CD4-positive, CD25-positive, alpha-beta regulatory T cell (primary cell): Measurements from ENCODE around the gene SH3RF1. TPM values are rescaled to one million over a fixed set of nuclear protein-coding genes. Genes with fewer than 3 reads are reported as not detected.
A peak's percentile ranks its signal among the peaks of the same experiment; 100 is the strongest.
"Not testable (repeated sequence)": the region's sequence is repeated elsewhere in the genome, so short reads cannot be mapped to it uniquely, and the experiment has no call there.

Source experiments
- ATAC-seq, 2 donors: fragments of 150-1000 bp; cut with Tn5 transposase; one replicate each; pipeline ENCODE4 v1.10.0; 2021; ENCODE audit warnings: low read depth in 2 of 2, moderate number of reproducible peaks in 2 of 2, moderate library complexity in 1 of 2
- DNase-seq, 3 donors: peaks; one replicate each; pipeline versions ENCODE4 v3.0.0 to v3.0.0-alpha.2; 2012 to 2022; ENCODE audit warnings: mixed read lengths in 1 of 3
- H3K27ac ChIP-seq: one replicate; pipeline ENCODE4 v1.7.0; 2013; ENCODE audit warnings: mild to moderate bottlenecking, low read length; ENCODE audit not compliant: insufficient read depth, poor library complexity, severe bottlenecking
- H3K27me3 ChIP-seq: one replicate; pipeline ENCODE4 v1.7.0; 2013; ENCODE audit warnings: low read length; ENCODE audit not compliant: control insufficient read depth, insufficient read depth
- H3K36me3 ChIP-seq: one replicate; pipeline ENCODE4 v1.7.0; 2013; ENCODE audit warnings: mild to moderate bottlenecking, low read length, moderate library complexity; ENCODE audit not compliant: control insufficient read depth, insufficient read depth
- H3K4me1 ChIP-seq: 2 replicates; pipeline ENCODE4 v1.7.0; 2013; ENCODE audit warnings: mild to moderate bottlenecking, low read length; ENCODE audit not compliant: insufficient read depth, control insufficient read depth, poor library complexity, severe bottlenecking
- H3K4me3 ChIP-seq: one replicate; pipeline ENCODE4 v1.7.0; 2013; ENCODE audit warnings: low read depth, mild to moderate bottlenecking, low read length, moderate library complexity
- H3K9me3 ChIP-seq, 2 experiments: 1 replicate in 1 of 2; 2 replicates in 1 of 2; pipeline ENCODE4 v1.7.0; 2013; ENCODE audit warnings: low read length in 2 of 2, mild to moderate bottlenecking in 1 of 2, moderate library complexity in 1 of 2; ENCODE audit not compliant: control insufficient read depth in 2 of 2
- H3K27ac Mint-ChIP-seq, 3 donors: one replicate each; pipeline ENCODE4 v1.8.0; 2020 to 2022; ENCODE audit warnings: mild to moderate bottlenecking in 3 of 3, mixed read lengths in 3 of 3, moderate library complexity in 2 of 3
- H3K27me3 Mint-ChIP-seq: one replicate; pipeline ENCODE4 v1.8.0; 2022; ENCODE audit warnings: mild to moderate bottlenecking, mixed read lengths
- H3K36me3 Mint-ChIP-seq: one replicate; pipeline ENCODE4 v1.8.0; 2020; ENCODE audit warnings: mixed read lengths
- H3K4me1 Mint-ChIP-seq, 4 donors: one replicate each; pipeline ENCODE4 v1.8.0; 2020 to 2022; ENCODE audit warnings: mixed read lengths in 4 of 4, mild to moderate bottlenecking in 1 of 4
- H3K4me3 Mint-ChIP-seq, 4 donors: one replicate each; pipeline ENCODE4 v1.8.0; 2020 to 2022; ENCODE audit warnings: mild to moderate bottlenecking in 4 of 4, mixed read lengths in 4 of 4, moderate library complexity in 3 of 4
- H3K9me3 Mint-ChIP-seq, 7 donors: one replicate each; pipeline ENCODE4 v1.8.0; 2020 to 2022; ENCODE audit warnings: mixed read lengths in 7 of 7, mild to moderate bottlenecking in 3 of 7, moderate library complexity in 2 of 7
- polyA plus RNA-seq, 4 donors: library from polyadenylated mRNA; unstranded; fragments of 300-500 nt; fragmentation: Illumina TruSeq; gene quantifications; one replicate each; pipeline ENCODE4 v1.2.3, GENCODE V29; 2021
- total RNA-seq: library from RNA; stranded (reverse); gene quantifications from one replicate; pipeline ENCODE4 v1.2.3, GENCODE V29; 2022

The SH3RF1 gene
- total and polyA plus RNA-seq, 5 donors from 2014 or later = 0.69 TPM; not detected in 4

DNA sequence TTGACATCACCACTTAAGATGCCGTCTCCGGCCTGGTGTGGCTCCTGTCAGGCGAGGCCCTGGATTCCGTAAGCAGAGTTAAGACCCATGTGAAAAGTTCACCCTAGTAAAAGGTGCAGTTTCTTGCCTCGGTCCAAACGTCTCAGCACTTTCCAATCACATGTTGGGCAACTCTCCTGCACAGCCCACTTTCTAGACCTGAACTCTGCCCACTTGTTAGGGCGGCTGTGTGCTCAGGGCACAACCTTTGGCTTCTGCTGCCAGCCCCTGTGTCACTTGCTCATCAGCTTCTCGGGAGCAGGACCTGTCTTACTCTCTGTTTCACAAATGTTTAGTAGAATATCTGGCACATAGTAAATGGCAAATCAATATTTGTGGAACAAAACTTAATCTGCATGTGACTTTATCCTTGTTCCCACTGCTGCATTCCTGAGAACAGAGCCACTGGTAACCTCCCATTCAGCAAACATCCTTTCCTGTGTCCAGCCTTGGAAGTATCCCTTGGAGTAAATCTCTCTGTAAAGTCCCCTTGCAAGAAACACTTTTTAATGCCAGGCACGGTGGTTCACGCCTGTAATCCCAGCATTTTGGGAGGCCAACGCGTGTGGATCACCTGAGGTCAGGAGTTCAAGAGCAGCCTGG lies 38.7 kb upstream of the SH3RF1 start:
- H3K4me1 ChIP-seq = no peaks in the 10 kb centered on the region
- no peak for ATAC-seq
- Mint-ChIP-seq H3K27me3 (peaks cover 8% of the 10 kb centered on the region), H3K4me3 (no peak overlapping the region), H3K27ac (no peak overlapping the region), H3K4me1 (no peaks in the 10 kb centered on the region), H3K36me3 (no peaks in the 10 kb centered on the region), H3K9me3 (peaks cover 0 to 2% (median 0%) of the 10 kb centered on the region in 7 donors)
- no peaks in the 10 kb centered on the region for H3K36me3 ChIP-seq
- no peak for DNase-seq
- H3K27ac ChIP-seq = no peak overlapping the region
- H3K27me3 ChIP-seq = no peaks in the 10 kb centered on the region
- no peaks in the 10 kb centered on the region for H3K9me3 ChIP-seq
- H3K4me3 ChIP-seq = no peak overlapping the region

DNA sequence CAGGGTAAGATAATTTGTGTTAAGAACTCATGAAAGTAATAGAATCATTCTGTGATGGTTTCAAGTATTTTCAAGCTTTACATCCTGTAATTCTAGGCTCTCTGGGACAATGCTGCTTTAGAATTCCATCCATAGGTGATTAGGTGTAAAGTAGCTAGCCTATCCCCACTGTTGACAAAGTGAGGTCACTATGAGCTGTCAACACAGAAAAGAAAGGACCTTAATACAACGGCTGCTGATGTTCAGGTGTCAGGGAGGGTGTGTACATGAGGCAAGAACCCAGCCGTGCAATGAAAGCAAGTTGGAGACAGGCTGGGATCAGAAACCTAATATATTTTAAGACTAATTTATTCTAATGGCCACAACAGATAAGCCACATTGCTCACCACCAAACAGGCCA lies 36.8 kb upstream of the SH3RF1 start:
- no peaks in the 10 kb centered on the region for H3K36me3 Mint-ChIP-seq
- H3K27me3 ChIP-seq = no peaks in the 10 kb centered on the region
- no peaks in the 10 kb centered on the region for H3K9me3 ChIP-seq
- H3K27ac ChIP-seq = no peak overlapping the region
- DNase-seq = no peak
- H3K36me3 ChIP-seq = no peaks in the 10 kb centered on the region
- no peak overlapping the region for H3K4me3 Mint-ChIP-seq
- no peak overlapping the region for H3K4me3 ChIP-seq
- H3K4me1 Mint-ChIP-seq = no peaks in the 10 kb centered on the region
- H3K27ac Mint-ChIP-seq = no peak overlapping the region
- peaks cover under 1% of the 10 kb centered on the region for H3K27me3 Mint-ChIP-seq
- no peaks in the 10 kb centered on the region for H3K4me1 ChIP-seq
- ATAC-seq = no peak
- H3K9me3 Mint-ChIP-seq = peaks cover 0 to 2% (median 0%) of the 10 kb centered on the region in 7 donors

DNA sequence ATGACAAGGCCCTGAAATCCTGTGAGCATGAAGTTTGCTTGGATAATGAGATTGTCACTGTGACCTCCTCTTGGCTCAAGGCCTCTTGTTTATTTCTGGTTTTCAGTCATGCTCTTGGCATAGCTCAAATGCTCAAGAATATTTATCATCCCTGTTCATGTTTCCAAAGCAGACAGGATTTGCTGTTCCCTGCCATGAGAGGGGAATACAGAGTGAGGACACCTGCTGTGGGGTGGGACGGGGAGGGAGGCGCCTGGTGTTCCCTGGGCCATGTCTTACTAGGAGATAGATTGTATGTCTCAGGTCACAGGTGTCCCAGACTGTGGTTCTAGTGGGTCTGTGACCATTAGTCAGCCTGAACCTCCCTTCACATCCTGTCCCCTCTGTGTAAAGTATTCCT lies 34.9 kb upstream of the SH3RF1 start:
- Histone ChIP-seq H3K27me3 (no peaks in the 10 kb centered on the region), H3K4me3 (no peak overlapping the region), H3K9me3 (no peaks in the 10 kb centered on the region), H3K4me1 (no peaks in the 10 kb centered on the region), H3K36me3 (no peaks in the 10 kb centered on the region), H3K27ac (no peak overlapping the region)
- Mint-ChIP-seq H3K4me3 (no peak overlapping the region), H3K4me1 (no peaks in the 10 kb centered on the region), H3K27ac (no peak overlapping the region), H3K9me3 (peaks cover 0 to 4% (median 0%) of the 10 kb centered on the region in 7 donors), H3K27me3 (no peaks in the 10 kb centered on the region), H3K36me3 (no peaks in the 10 kb centered on the region)
- ATAC-seq = no peak
- no peak for DNase-seq

DNA sequence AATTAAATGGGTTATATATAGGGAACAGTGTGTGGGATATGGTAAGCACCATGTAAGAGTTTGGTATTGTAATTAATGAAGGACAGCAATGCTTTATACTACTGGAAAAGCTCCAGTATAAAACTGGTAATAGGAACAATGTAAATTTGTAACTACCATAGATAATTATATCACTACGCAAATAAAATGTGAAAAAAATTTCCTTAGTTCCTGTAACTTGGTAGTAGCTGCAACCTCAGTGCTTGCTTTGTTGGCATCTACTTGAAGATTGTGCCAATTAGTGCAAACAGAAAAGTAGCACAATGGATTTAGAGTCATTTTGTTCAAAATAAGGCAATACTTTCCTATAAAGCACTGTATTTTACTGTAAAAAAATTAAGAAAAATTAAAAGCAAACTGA lies 34.4 kb upstream of the SH3RF1 start:
- DNase-seq = no peak
- H3K9me3 ChIP-seq = no peaks in the 10 kb centered on the region
- no peaks in the 10 kb centered on the region for H3K36me3 ChIP-seq
- no peak for ATAC-seq
- H3K27ac Mint-ChIP-seq = no peak overlapping the region
- H3K4me3 Mint-ChIP-seq = no peak overlapping the region
- H3K4me1 ChIP-seq = no peaks in the 10 kb centered on the region
- H3K27ac ChIP-seq = no peak overlapping the region
- H3K9me3 Mint-ChIP-seq = peaks cover 0 to 4% (median 0%) of the 10 kb centered on the region in 7 donors
- no peaks in the 10 kb centered on the region for H3K27me3 ChIP-seq
- no peaks in the 10 kb centered on the region for H3K36me3 Mint-ChIP-seq
- no peaks in the 10 kb centered on the region for H3K4me1 Mint-ChIP-seq
- H3K4me3 ChIP-seq = no peak overlapping the region
- H3K27me3 Mint-ChIP-seq = no peaks in the 10 kb centered on the region

DNA sequence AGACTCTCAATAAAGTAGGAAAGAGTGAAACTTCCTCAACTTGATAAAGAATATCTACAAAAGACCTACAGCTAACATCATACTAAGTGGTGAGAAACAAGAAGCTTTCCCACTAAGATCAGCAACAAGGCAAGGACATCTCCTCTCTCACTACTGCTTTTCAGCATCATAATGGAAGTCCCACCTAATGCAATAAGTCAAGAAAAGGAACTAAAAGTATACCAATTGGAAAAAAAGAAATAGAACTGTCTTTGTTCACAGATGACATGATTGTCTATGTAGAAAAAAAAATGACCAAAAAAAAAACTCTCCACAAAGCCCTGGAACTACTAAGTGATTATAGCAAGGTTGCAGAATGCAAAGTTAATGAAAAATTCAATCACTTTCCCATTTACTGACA lies 25.1 kb upstream of the SH3RF1 start:
- H3K4me3 ChIP-seq = no peak overlapping the region

DNA sequence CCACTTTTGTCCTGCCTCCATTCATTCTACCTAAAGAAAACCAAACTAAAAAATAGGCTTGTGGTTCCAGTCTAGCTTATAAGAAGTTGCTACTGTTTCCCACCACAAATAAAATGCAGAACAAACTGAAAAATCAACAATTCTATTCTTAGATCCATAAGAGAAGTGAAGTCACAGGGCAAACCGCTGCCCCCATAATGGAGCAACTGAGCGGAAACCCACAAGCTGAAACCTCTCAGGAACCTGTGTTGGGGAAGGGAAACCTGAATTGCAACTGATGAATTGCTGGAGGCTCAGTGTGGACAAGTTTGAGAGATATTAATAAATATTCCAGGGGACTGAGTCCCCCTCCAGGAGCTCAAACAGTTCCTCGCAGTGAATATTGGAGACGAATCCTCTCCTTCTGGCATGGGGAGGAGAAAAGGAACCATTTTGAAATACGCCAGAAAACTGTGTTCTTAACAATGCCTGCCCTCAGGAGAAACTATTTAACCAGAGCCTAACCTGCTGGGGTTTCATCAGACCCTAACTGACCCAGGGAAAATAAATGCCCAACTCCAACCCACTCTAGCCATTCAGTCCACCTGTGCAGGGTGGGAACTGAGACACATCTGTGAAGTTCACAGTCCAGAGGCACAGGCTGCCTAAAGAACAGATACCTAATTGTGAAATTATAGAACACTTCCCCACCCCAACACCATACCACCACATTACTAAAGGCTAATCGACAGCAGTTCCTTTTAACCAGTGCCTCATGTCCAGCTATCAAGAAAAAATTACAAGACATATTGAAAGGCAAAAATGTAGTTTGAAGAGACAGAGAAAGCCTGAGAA lies 22.8 kb upstream of the SH3RF1 start:
- ATAC-seq = peak in 1 of 2 donors; percentile 16
- Mint-ChIP-seq H3K4me3 (no peak overlapping the region), H3K4me1 (no peaks in the 10 kb centered on the region)

More for the DNA sequence above, 25.1 kb upstream of the SH3RF1 start:
- Histone ChIP-seq H3K36me3 (no peaks in the 10 kb centered on the region), H3K27ac (no peak overlapping the region), H3K4me1 (no peaks in the 10 kb centered on the region), H3K27me3 (peaks cover 3% of the 10 kb centered on the region), H3K9me3 (no peaks in the 10 kb centered on the region)
- DNase-seq = no peak
- peaks cover 0 to 5% (median 0%) of the 10 kb centered on the region in 7 donors for H3K9me3 Mint-ChIP-seq
- no peak overlapping the region for H3K27ac Mint-ChIP-seq
- no peak for ATAC-seq
- H3K4me3 Mint-ChIP-seq = no peak overlapping the region
- peaks cover 29% of the 10 kb centered on the region for H3K27me3 Mint-ChIP-seq
- no peaks in the 10 kb centered on the region for H3K36me3 Mint-ChIP-seq
- H3K4me1 Mint-ChIP-seq = no peaks in the 10 kb centered on the region

DNA sequence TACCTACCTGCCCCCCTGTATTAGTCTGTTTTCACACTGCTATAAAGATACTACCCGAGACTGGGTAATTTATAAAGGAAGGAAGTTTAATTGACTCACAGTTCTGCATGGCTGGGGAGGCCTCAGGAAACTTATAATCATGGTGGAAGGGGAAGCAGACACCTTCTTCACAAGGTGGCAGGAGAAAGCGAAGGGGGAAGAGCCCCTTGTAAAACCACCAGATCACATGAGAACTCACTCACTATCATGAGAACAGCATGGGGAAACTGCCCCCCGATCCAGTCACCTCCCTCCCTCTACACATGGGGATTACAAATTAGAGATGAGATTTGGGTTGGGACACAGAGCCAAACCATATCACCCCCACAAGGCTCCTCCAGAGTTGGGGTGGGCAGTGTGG lies 17.2 kb upstream of the SH3RF1 start:
- not testable (repeated sequence) for H3K27ac ChIP-seq, ATAC-seq, H3K4me3 ChIP-seq, H3K9me3 Mint-ChIP-seq, H3K4me3 Mint-ChIP-seq, H3K27me3 ChIP-seq, H3K36me3 Mint-ChIP-seq, H3K27ac Mint-ChIP-seq, H3K4me1 Mint-ChIP-seq, H3K9me3 ChIP-seq, DNase-seq, H3K4me1 ChIP-seq, H3K36me3 ChIP-seq
- H3K27me3 Mint-ChIP-seq = peaks cover 17% of the 10 kb centered on the region

More for the DNA sequence above, 22.8 kb upstream of the SH3RF1 start:
- no peak overlapping the region for H3K27ac Mint-ChIP-seq
- H3K4me1 ChIP-seq = no peaks in the 10 kb centered on the region
- peaks cover 0 to 3% (median 0%) of the 10 kb centered on the region in 7 donors for H3K9me3 Mint-ChIP-seq
- no peaks in the 10 kb centered on the region for H3K36me3 Mint-ChIP-seq
- H3K9me3 ChIP-seq = no peaks in the 10 kb centered on the region
- no peak overlapping the region for H3K4me3 ChIP-seq
- peaks cover 3% of the 10 kb centered on the region for H3K27me3 ChIP-seq
- no peak for DNase-seq
- peaks cover 34% of the 10 kb centered on the region for H3K27me3 Mint-ChIP-seq
- H3K36me3 ChIP-seq = no peaks in the 10 kb centered on the region
- no peak overlapping the region for H3K27ac ChIP-seq
